GM12878 (cell line): ENCODE data around the gene APPBP2.

Source experiments
- EZH2 ChIP-seq: IDR thresholded peaks from 2 replicates; pipeline ENCODE4 v1.6.1; 2012; ENCODE audit warnings: low read depth, mild to moderate bottlenecking, control low read depth, inconsistent platforms, low read length, borderline replicate concordance; ENCODE audit not compliant: control insufficient read depth
- HCFC1 ChIP-seq: fragments of 150-350 bp; IDR thresholded peaks from 2 replicates; pipeline ENCODE4 v1.6.1; 2014; ENCODE audit warnings: low read length
- RFX5 ChIP-seq: IDR thresholded peaks from 2 replicates; pipeline ENCODE4 v1.6.1; 2011; ENCODE audit warnings: low read depth, low read length, improper control_type of control experiment

GRCh38 chr17:60457148-60457547 is 68.9 kb downstream of the APPBP2 start:
- TF ChIP-seq HCFC1 (no peak), EZH2 (no peak), RFX5 (no peak)
